Measurements from ENCODE around the gene CCNK.
A peak's percentile ranks its signal among the peaks of the same experiment; 100 is the strongest.

Gene CCNK

GRCh38 chr14:99450266-99450665 is 30.9 kb upstream of the CCNK start:
- Histone ChIP-seq H3K27me3 (ENCODE audit: insufficient read depth, low read depth, severe bottlenecking) (no peaks in the 10 kb centered on the region), H3K9me3 (ENCODE audit: severe bottlenecking) (no peaks in the 10 kb centered on the region), H3K4me3 (ENCODE audit: low read depth, low read length) (no peak overlapping the region), H3K36me3 (peaks cover 48% of the 10 kb centered on the region), H3K27ac (no peak overlapping the region)
- no peak for TF ChIP-seq CTCF (IDR thresholded peaks at IDR 0.05; ENCODE audit: low read depth, low read length)
- no peak for DNase-seq

- no peak for TF ChIP-seq CTCF (IDR thresholded peaks at IDR 0.05; ENCODE audit: low read depth, low read length)
- no peak for DNase-seq
- H3K27ac ChIP-seq: no peak overlapping the region
- H3K27me3 ChIP-seq (ENCODE audit: insufficient read depth, low read depth, severe bottlenecking): no peaks in the 10 kb centered on the region
- no peaks in the 10 kb centered on the region for H3K9me3 ChIP-seq (ENCODE audit: severe bottlenecking)
- H3K4me3 ChIP-seq (ENCODE audit: low read depth, low read length): no peak overlapping the region
- H3K36me3 ChIP-seq: peaks cover 55% of the 10 kb centered on the region
These were observed 30.0 kb upstream of the CCNK start for GRCh38 chr14:99451234-99451633.

GRCh38 chr14:99452968-99453367 is 28.2 kb upstream of the CCNK start:
- DNase-seq: no peak
- Histone ChIP-seq H3K27ac (no peak overlapping the region), H3K4me3 (ENCODE audit: low read depth, low read length) (no peak overlapping the region), H3K27me3 (ENCODE audit: insufficient read depth, low read depth, severe bottlenecking) (no peaks in the 10 kb centered on the region), H3K9me3 (ENCODE audit: severe bottlenecking) (no peaks in the 10 kb centered on the region), H3K36me3 (peaks cover 55% of the 10 kb centered on the region)
- no peak for TF ChIP-seq CTCF (IDR thresholded peaks at IDR 0.05; ENCODE audit: low read depth, low read length)

GRCh38 chr14:99454246-99454645 is 27.0 kb upstream of the CCNK start:
- no peak overlapping the region for H3K27ac ChIP-seq
- H3K9me3 ChIP-seq (ENCODE audit: severe bottlenecking): no peaks in the 10 kb centered on the region
- no peak overlapping the region for H3K4me3 ChIP-seq (ENCODE audit: low read depth, low read length)
- H3K36me3 ChIP-seq: peaks cover 55% of the 10 kb centered on the region
- no peaks in the 10 kb centered on the region for H3K27me3 ChIP-seq (ENCODE audit: insufficient read depth, low read depth, severe bottlenecking)
- TF ChIP-seq CTCF (IDR thresholded peaks at IDR 0.05; ENCODE audit: low read depth, low read length): no peak
- DNase-seq: no peak

- Histone ChIP-seq H3K4me3 (ENCODE audit: low read depth, low read length) (no peak overlapping the region), H3K27me3 (ENCODE audit: insufficient read depth, low read depth, severe bottlenecking) (no peaks in the 10 kb centered on the region), H3K27ac (no peak overlapping the region), H3K9me3 (ENCODE audit: severe bottlenecking) (no peaks in the 10 kb centered on the region), H3K36me3 (peaks cover 59% of the 10 kb centered on the region)
- TF ChIP-seq CTCF (IDR thresholded peaks at IDR 0.05; ENCODE audit: low read depth, low read length): no peak
- DNase-seq: no peak
These were observed 21.6 kb upstream of the CCNK start for GRCh38 chr14:99459481-99460100.

- TF ChIP-seq CTCF (IDR thresholded peaks at IDR 0.05; ENCODE audit: low read depth, low read length): peak; percentile 25; the same call in 1 of the 2 replicates
- Histone ChIP-seq H3K9me3 (ENCODE audit: severe bottlenecking) (no peaks in the 10 kb centered on the region), H3K4me3 (ENCODE audit: low read depth, low read length) (no peak overlapping the region), H3K27me3 (ENCODE audit: insufficient read depth, low read depth, severe bottlenecking) (no peaks in the 10 kb centered on the region), H3K36me3 (peaks cover 55% of the 10 kb centered on the region), H3K27ac (no peak overlapping the region)
- DNase-seq: peak; percentile 41
These were observed 20.4 kb upstream of the CCNK start for GRCh38 chr14:99460793-99461192.

All from WERI-Rb-1 (cell line).